ENCODE measurements around the gene RHEB.

The RHEB gene

GRCh38 chr7:151486074-151486473, 33.6 kb downstream of the RHEB start:
- Histone ChIP-seq H3K4me3 (ENCODE audit: low read length) (no peak overlapping the region), H3K9ac (ENCODE audit: low read length) (no peak overlapping the region), H3K79me2 (ENCODE audit: low read length) (no peaks in the 10 kb centered on the region), H3K36me3 (replicated peaks; ENCODE audit: low read depth, low read length) (peaks cover 45% of the 10 kb centered on the region), H3K27me3 (ENCODE audit: low read depth, low read length) (no peaks in the 10 kb centered on the region), H3K27ac (ENCODE audit: low read length) (no peak overlapping the region), H3K9me3 (ENCODE audit: insufficient read depth, low read length) (no peaks in the 10 kb centered on the region), H4K20me1 (ENCODE audit: insufficient read depth, low read length) (peaks cover 56% of the 10 kb centered on the region), H3K4me2 (ENCODE audit: low read length) (no peak overlapping the region), H3K4me1 (ENCODE audit: low read length) (peaks cover 10% of the 10 kb centered on the region), H2AFZ (ENCODE audit: low read depth, low read length) (no peak overlapping the region)
- TF ChIP-seq, protein P1, sequence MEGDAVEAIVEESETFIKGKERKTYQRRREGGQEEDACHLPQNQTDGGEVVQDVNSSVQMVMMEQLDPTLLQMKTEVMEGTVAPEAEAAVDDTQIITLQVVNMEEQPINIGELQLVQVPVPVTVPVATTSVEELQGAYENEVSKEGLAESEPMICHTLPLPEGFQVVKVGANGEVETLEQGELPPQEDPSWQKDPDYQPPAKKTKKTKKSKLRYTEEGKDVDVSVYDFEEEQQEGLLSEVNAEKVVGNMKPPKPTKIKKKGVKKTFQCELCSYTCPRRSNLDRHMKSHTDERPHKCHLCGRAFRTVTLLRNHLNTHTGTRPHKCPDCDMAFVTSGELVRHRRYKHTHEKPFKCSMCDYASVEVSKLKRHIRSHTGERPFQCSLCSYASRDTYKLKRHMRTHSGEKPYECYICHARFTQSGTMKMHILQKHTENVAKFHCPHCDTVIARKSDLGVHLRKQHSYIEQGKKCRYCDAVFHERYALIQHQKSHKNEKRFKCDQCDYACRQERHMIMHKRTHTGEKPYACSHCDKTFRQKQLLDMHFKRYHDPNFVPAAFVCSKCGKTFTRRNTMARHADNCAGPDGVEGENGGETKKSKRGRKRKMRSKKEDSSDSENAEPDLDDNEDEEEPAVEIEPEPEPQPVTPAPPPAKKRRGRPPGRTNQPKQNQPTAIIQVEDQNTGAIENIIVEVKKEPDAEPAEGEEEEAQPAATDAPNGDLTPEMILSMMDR (IDR thresholded peaks at IDR 0.05; ENCODE audit: low read depth, low read length), result no peak
- TF ChIP-seq EZH2phosphoT487 (IDR thresholded peaks at IDR 0.05; ENCODE audit: low read depth), result no peak

- Histone ChIP-seq H3K36me3 (replicated peaks; ENCODE audit: low read depth, low read length) (peaks cover 45% of the 10 kb centered on the region), H3K9ac (ENCODE audit: low read length) (no peak overlapping the region), H4K20me1 (ENCODE audit: insufficient read depth, low read length) (peaks cover 58% of the 10 kb centered on the region), H2AFZ (ENCODE audit: low read depth, low read length) (no peak overlapping the region), H3K79me2 (ENCODE audit: low read length) (no peaks in the 10 kb centered on the region), H3K4me2 (ENCODE audit: low read length) (no peak overlapping the region), H3K4me1 (ENCODE audit: low read length) (peaks cover 10% of the 10 kb centered on the region), H3K4me3 (ENCODE audit: low read length) (no peak overlapping the region), H3K9me3 (ENCODE audit: insufficient read depth, low read length) (no peaks in the 10 kb centered on the region), H3K27me3 (ENCODE audit: low read depth, low read length) (no peaks in the 10 kb centered on the region), H3K27ac (ENCODE audit: low read length) (no peak overlapping the region)
- no peak for TF ChIP-seq EZH2phosphoT487 (IDR thresholded peaks at IDR 0.05; ENCODE audit: low read depth)
- TF ChIP-seq, protein P1 (IDR thresholded peaks at IDR 0.05; ENCODE audit: low read depth, low read length), result no peak
Measured at GRCh38 chr7:151484971-151485707, 34.6 kb downstream of the RHEB start.

DNA sequence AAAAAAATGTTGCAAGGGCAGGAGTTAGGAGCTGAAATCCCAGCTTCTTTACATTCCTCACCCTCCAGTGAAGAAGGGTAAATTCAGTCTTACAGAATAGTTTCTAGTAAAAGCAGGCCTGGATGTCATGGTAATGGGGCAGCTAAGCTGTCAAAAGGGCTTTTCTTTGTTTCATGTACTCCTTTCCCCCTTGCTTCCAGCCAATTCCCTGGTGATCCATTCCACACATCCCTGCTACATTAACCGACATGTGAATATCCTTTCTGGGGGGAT, 36.0 kb downstream of the RHEB start:
- peaks cover 41% of the 10 kb centered on the region for H3K36me3 ChIP-seq (replicated peaks; ENCODE audit: low read depth, low read length)
- H3K4me3 ChIP-seq (ENCODE audit: low read length), result no peak overlapping the region
- TF ChIP-seq EZH2phosphoT487 (IDR thresholded peaks at IDR 0.05; ENCODE audit: low read depth), result no peak
- TF ChIP-seq, protein P1 (IDR thresholded peaks at IDR 0.05; ENCODE audit: low read depth, low read length), result no peak
- H3K9ac ChIP-seq (ENCODE audit: low read length), result no peak overlapping the region
- peaks cover 10% of the 10 kb centered on the region for H3K4me1 ChIP-seq (ENCODE audit: low read length)
- no peaks in the 10 kb centered on the region; the same call in 1 of the 2 replicates for H3K79me2 ChIP-seq (ENCODE audit: low read length)
- H3K4me2 ChIP-seq (ENCODE audit: low read length), result no peak overlapping the region
- no peaks in the 10 kb centered on the region for H3K27me3 ChIP-seq (ENCODE audit: low read depth, low read length)
- no peaks in the 10 kb centered on the region for H3K9me3 ChIP-seq (ENCODE audit: insufficient read depth, low read length)
- H2AFZ ChIP-seq (ENCODE audit: low read depth, low read length), result no peak overlapping the region
- peaks cover 66% of the 10 kb centered on the region for H4K20me1 ChIP-seq (ENCODE audit: insufficient read depth, low read length)
- no peak overlapping the region for H3K27ac ChIP-seq (ENCODE audit: low read length)

DNA sequence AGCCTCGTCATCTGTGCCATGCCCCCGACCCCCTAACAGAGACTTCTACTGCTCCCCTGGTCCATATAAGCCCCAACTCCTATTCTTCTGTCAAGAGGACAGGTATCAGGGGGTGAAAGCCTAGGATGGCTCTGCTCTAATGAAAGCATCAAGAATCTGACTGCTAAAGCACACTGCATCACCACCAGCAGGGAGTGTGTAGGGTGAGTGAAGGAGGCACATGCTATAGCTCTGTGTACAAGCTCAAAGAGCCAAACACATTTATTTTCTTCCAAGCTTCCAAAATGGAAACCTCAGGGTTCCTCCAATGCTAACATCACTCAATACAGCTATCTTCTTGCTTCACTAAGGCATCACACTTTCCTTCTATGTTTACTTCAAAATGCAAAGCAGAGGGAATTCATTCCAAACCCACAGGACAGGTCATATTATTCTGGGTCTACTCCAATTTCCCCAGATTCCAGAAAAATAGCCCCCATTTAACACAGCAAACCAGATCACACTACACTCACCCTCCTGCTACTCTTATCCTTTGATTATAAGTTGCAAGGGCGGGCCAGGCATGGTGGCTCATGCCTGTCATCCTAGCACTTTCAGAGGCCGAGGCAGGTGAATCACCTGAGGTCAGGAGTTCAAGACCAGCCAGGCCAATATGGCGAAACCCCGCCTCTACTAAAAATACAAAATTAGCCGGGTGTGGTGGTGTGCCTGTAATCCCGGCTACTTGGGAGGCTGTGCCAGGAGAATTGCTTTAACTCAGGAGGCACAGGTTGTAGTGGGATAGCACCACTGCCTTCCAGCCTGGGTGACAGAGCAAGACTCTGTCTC, 36.6 kb downstream of the RHEB start:
- H3K27ac ChIP-seq (ENCODE audit: low read length), result no peak overlapping the region
- H3K9me3 ChIP-seq (ENCODE audit: insufficient read depth, low read length), result no peaks in the 10 kb centered on the region
- no peak overlapping the region for H3K9ac ChIP-seq (ENCODE audit: low read length)
- peaks cover 10% of the 10 kb centered on the region for H3K4me1 ChIP-seq (ENCODE audit: low read length)
- H3K36me3 ChIP-seq (replicated peaks; ENCODE audit: low read depth, low read length), result peaks cover 41% of the 10 kb centered on the region
- TF ChIP-seq EZH2phosphoT487 (IDR thresholded peaks at IDR 0.05; ENCODE audit: low read depth), result no peak
- TF ChIP-seq, protein P1 (IDR thresholded peaks at IDR 0.05; ENCODE audit: low read depth, low read length), result no peak
- no peaks in the 10 kb centered on the region for H3K27me3 ChIP-seq (ENCODE audit: low read depth, low read length)
- no peak overlapping the region for H2AFZ ChIP-seq (ENCODE audit: low read depth, low read length)
- no peak overlapping the region for H3K4me2 ChIP-seq (ENCODE audit: low read length)
- no peaks in the 10 kb centered on the region; the same call in 1 of the 2 replicates for H3K79me2 ChIP-seq (ENCODE audit: low read length)
- H4K20me1 ChIP-seq (ENCODE audit: insufficient read depth, low read length), result peaks cover 70% of the 10 kb centered on the region
- no peak overlapping the region for H3K4me3 ChIP-seq (ENCODE audit: low read length)
